HepG2 (cell line): ENCODE data around the gene PHACTR1. TPM values are rescaled to one million over a fixed set of nuclear protein-coding genes. Genes with fewer than 3 reads are reported as not detected.

Source experiments
- ATAC-seq: fragments of 200-7000 bp; cut with Tn5 transposase; 3 replicates; pipeline ENCODE4 v1.9.1; 2020; ENCODE audit warnings: mild to moderate bottlenecking, moderate library complexity
- BruUV-seq: library from RNA; stranded (reverse); fragments of 400-500 nt; replicated peaks from 2 replicates; lab custom pipeline; 2021; lab: Mats Ljungman, UMichigan
- CTCF ChIA-PET: fragments of 300-600 bp; formaldehyde crosslinking; extraction: SDS; loops from one replicate; lab custom pipeline; 2021; ENCODE audit warnings: low total read pairs, inconsistent platforms, low intra/inter-chr PET ratio; lab: Yijun Ruan, JAX
- POLR2A ChIA-PET: fragments of 350-600 bp; sonication (Branson Sonifier 250); formaldehyde crosslinking; loops from one replicate; lab custom pipeline; 2020; ENCODE audit warnings: antibody characterized with exemption, inconsistent platforms; lab: Yijun Ruan, JAX
- DNase-seq: peaks from one replicate; pipeline ENCODE4 v3.0.0-alpha.2; 2015; ENCODE audit warnings: low spot score
- FAIRE-seq: peaks from 3 replicates; lab custom pipeline; 2011; peaks lifted over from hg19 to GRCh38; lab: Jason Lieb, UNC
- H2AFZ ChIP-seq: one replicate; pipeline ENCODE4 v1.6.1; 2011; ENCODE audit warnings: low read length, inconsistent platforms
- H3K27ac ChIP-seq: fragments of 300-600 bp; 3 replicates; pipeline ENCODE4 v1.8.0; 2011; ENCODE audit warnings: mixed run types, mild to moderate bottlenecking, mixed read lengths, low read length, inconsistent platforms; ENCODE audit not compliant: insufficient read depth; ENCODE audit errors: extremely low read length
- H3K27me3 ChIP-seq, 2 experiments: fragments of 200-600 bp in 1 of 2; 2 replicates in 1 of 2; 3 replicates in 1 of 2; pipeline versions ENCODE4 v1.6.0 to v1.8.0; 2011; ENCODE audit warnings: low read length in 2 of 2, mild to moderate bottlenecking in 2 of 2, moderate library complexity in 2 of 2, inconsistent platforms in 1 of 2; ENCODE audit not compliant: insufficient read depth in 2 of 2, control insufficient read depth in 1 of 2
- H3K36me3 ChIP-seq, 2 experiments: fragments of 200-600 bp in 1 of 2; replicated peaks in 1 of 2; 2 replicates in 1 of 2; 3 replicates in 1 of 2; pipeline versions ENCODE4 v1.5.1 to v1.8.0; 2011; ENCODE audit warnings: low read length in 2 of 2, inconsistent platforms in 1 of 2; ENCODE audit not compliant: insufficient read depth in 2 of 2, control insufficient read depth in 1 of 2
- H3K4me1 ChIP-seq: 2 replicates; pipeline ENCODE4 v1.5.1; 2012; ENCODE audit warnings: low read length, inconsistent platforms; ENCODE audit not compliant: insufficient read depth
- H3K4me2 ChIP-seq: 2 replicates; pipeline ENCODE4 v1.6.0; 2011; ENCODE audit warnings: low read depth, low read length, inconsistent platforms
- H3K4me3 ChIP-seq, 3 experiments: fragments of 200-600 bp in 1 of 3; sonication (generic), shearing (Covaris generic) in 1 of 3; replicated peaks in 1 of 3; 2 replicates each; pipeline ENCODE4 v1.5.1; 2011 to 2016; ENCODE audit warnings: low read length in 3 of 3, inconsistent platforms in 2 of 3, low read depth in 2 of 3, mild to moderate bottlenecking in 2 of 3, control low read depth in 1 of 3, mixed read lengths in 1 of 3; ENCODE audit not compliant: insufficient read depth in 1 of 3
- H3K79me2 ChIP-seq: one replicate; pipeline ENCODE4 v1.6.1; 2011; ENCODE audit warnings: low read length, inconsistent platforms; ENCODE audit not compliant: insufficient read depth
- H3K9ac ChIP-seq: 2 replicates; pipeline ENCODE4 v1.6.0; 2011; ENCODE audit warnings: mild to moderate bottlenecking, low read depth, low read length, inconsistent platforms; ENCODE audit not compliant: insufficient read depth
- H3K9me3 ChIP-seq: 2 replicates; pipeline ENCODE4 v1.5.1; 2012; ENCODE audit warnings: mild to moderate bottlenecking, low read length
- H4K20me1 ChIP-seq: 2 replicates; pipeline ENCODE4 v1.6.0; 2011; ENCODE audit warnings: inconsistent platforms, mild to moderate bottlenecking, low read length, moderate library complexity; ENCODE audit not compliant: insufficient read depth
- RAD51 ChIP-seq: fragments of 450-650 bp; IDR thresholded peaks from 2 replicates; pipeline ENCODE4 v1.6.1; 2016; ENCODE audit warnings: borderline replicate concordance
- TBX2 ChIP-seq: sonication (generic); formaldehyde crosslinking; IDR thresholded peaks from 2 replicates; pipeline ENCODE4 v1.5.0; 2020; ENCODE audit warnings: missing genetic modification reagents, mild to moderate bottlenecking, borderline replicate concordance
- WGBS: methylation state at CpG from one replicate; pipeline ENCODE4 v1.1.6; 2017; ENCODE audit warnings: low lambda C conversion rate; 5-methylcytosine and 5-hydroxymethylcytosine counted together
- in situ Hi-C: cut with HindIII; loops from 2 replicates; pipeline ENCODE4 v1.10.0; 2017; ENCODE audit warnings: low pct_unique_long_range_greater_than_20kb; ENCODE audit not compliant: extremely low pct_ligation_motif_present
- intact Hi-C: fragments of 100-400 bp; cut with micrococcal nuclease; formaldehyde crosslinking; loops from one replicate; pipeline ENCODE4 v1.10.0; 2022; ENCODE audit not compliant: unreplicated experiment
- polyA plus RNA-seq, 8 experiments: library from polyadenylated mRNA; depleted of rRNA in 3 of 8; stranded (reverse) in 7 of 8; unstranded in 1 of 8; fragments of >200 nt; fragmentation: Illumina TruSeq in 4 of 8; extraction: Trizol in 4 of 8; gene quantifications; 2 replicates each; pipeline versions ENCODE4 v1.2.1 to v1.2.3, GENCODE V29; 2011 to 2016; ENCODE audit warnings: low read depth in 4 of 8, missing spikeins in 1 of 8, mixed read lengths in 1 of 8; ENCODE audit not compliant: insufficient read depth in 1 of 8
- total RNA-seq, 5 experiments: library from RNA; depleted of rRNA; stranded (reverse); fragments of >200 nt; fragmentation: Illumina TruSeq; extraction: Trizol; gene quantifications; 2 replicates each; pipeline ENCODE4 v1.2.3, GENCODE V29; 2016; ENCODE audit warnings: low read depth in 1 of 5
- TF ChIP-seq, protein P1 (sequence below): sonication (generic); formaldehyde crosslinking; IDR thresholded peaks from 2 replicates; pipeline ENCODE4 v1.5.0; 2020; ENCODE audit warnings: missing genetic modification reagents
- TF ChIP-seq, protein P2 (sequence below): sonication (generic); formaldehyde crosslinking; IDR thresholded peaks from 2 replicates; pipeline ENCODE4 v1.5.1; 2020; ENCODE audit warnings: missing genetic modification reagents, mild to moderate bottlenecking, borderline replicate concordance
- TF ChIP-seq, protein P3 (sequence below): sonication (generic); formaldehyde crosslinking; IDR thresholded peaks from 2 replicates; pipeline ENCODE4 v1.4.0; 2020; ENCODE audit warnings: missing genetic modification reagents
- TF ChIP-seq, protein P4 (sequence below): sonication (generic); formaldehyde crosslinking; IDR thresholded peaks from 2 replicates; pipeline ENCODE4 v1.4.0; 2020; ENCODE audit warnings: mild to moderate bottlenecking, missing genetic modification reagents
- TF ChIP-seq, protein P5 (sequence below): sonication (generic); formaldehyde crosslinking; IDR thresholded peaks from 2 replicates; pipeline ENCODE4 v1.4.0; 2020; ENCODE audit warnings: mild to moderate bottlenecking, missing genetic modification reagents
- TF ChIP-seq, protein P6 (sequence below): sonication (generic); formaldehyde crosslinking; IDR thresholded peaks from 2 replicates; pipeline ENCODE4 v1.4.0; 2020; ENCODE audit warnings: missing genetic modification reagents

PHACTR1 gene
- total and polyA plus RNA-seq, 2 of the 13 experiments (the other 11 are each of a cell fraction or from before 2014, with no cell fraction given), result 0.09 TPM; not detected in 1

DNA sequence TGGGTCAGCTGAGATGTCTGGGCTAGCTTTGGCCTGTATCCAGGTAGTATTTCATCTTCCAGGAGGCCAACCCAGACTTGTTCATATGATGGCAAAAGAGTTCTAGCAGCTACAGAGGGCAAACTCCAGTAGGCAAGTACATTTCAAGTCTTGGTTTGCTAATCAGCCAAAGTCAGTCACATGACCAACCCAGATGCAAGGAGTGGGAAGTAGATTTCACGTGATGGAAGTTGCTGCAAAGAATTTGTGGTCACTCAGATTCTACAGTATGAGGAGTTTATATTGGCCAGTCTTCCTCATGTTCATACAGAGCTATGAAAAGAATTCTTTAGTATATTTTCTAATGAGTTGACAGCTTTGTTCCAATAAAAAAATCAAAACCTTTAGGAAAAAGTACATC is 101.8 kb downstream of the PHACTR1 start:
- peaks cover 0 to 6% of the 10 kb centered on the region in 2 experiments; a peak in 1 of 5 replicates for H3K27me3 ChIP-seq
- intact Hi-C loops, result no loop called here
- 6% methylated on average over 1 of the region's 1 CpG for WGBS

More for the DNA sequence above, 101.8 kb downstream of the PHACTR1 start:
- FAIRE-seq (no peak), ATAC-seq (no peak), DNase-seq (no peak)
- no peaks in the 10 kb centered on the region for H3K9me3 ChIP-seq
- no peak overlapping the region for H3K9ac ChIP-seq
- no peaks in the 10 kb centered on the region for H3K79me2 ChIP-seq
- in situ Hi-C loops, result no loop called here
- no peak overlapping the region for H3K4me2 ChIP-seq
- H3K4me1 ChIP-seq, result no peaks in the 10 kb centered on the region
- no peak overlapping the region for H2AFZ ChIP-seq
- ChIA-PET CTCF (no interaction called here), POLR2A (no interaction called here)
- TF ChIP-seq, protein P1, sequence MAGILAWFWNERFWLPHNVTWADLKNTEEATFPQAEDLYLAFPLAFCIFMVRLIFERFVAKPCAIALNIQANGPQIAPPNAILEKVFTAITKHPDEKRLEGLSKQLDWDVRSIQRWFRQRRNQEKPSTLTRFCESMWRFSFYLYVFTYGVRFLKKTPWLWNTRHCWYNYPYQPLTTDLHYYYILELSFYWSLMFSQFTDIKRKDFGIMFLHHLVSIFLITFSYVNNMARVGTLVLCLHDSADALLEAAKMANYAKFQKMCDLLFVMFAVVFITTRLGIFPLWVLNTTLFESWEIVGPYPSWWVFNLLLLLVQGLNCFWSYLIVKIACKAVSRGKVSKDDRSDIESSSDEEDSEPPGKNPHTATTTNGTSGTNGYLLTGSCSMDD (CRISPR knock-in tag), result no peak
- TF ChIP-seq, protein P2, sequence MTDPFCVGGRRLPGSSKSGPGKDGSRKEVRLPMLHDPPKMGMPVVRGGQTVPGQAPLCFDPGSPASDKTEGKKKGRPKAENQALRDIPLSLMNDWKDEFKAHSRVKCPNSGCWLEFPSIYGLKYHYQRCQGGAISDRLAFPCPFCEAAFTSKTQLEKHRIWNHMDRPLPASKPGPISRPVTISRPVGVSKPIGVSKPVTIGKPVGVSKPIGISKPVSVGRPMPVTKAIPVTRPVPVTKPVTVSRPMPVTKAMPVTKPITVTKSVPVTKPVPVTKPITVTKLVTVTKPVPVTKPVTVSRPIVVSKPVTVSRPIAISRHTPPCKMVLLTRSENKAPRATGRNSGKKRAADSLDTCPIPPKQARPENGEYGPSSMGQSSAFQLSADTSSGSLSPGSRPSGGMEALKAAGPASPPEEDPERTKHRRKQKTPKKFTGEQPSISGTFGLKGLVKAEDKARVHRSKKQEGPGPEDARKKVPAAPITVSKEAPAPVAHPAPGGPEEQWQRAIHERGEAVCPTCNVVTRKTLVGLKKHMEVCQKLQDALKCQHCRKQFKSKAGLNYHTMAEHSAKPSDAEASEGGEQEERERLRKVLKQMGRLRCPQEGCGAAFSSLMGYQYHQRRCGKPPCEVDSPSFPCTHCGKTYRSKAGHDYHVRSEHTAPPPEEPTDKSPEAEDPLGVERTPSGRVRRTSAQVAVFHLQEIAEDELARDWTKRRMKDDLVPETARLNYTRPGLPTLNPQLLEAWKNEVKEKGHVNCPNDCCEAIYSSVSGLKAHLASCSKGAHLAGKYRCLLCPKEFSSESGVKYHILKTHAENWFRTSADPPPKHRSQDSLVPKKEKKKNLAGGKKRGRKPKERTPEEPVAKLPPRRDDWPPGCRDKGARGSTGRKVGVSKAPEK, result no peak
- TF ChIP-seq, protein P3, sequence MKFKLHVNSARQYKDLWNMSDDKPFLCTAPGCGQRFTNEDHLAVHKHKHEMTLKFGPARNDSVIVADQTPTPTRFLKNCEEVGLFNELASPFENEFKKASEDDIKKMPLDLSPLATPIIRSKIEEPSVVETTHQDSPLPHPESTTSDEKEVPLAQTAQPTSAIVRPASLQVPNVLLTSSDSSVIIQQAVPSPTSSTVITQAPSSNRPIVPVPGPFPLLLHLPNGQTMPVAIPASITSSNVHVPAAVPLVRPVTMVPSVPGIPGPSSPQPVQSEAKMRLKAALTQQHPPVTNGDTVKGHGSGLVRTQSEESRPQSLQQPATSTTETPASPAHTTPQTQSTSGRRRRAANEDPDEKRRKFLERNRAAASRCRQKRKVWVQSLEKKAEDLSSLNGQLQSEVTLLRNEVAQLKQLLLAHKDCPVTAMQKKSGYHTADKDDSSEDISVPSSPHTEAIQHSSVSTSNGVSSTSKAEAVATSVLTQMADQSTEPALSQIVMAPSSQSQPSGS (CRISPR knock-in tag), result no peak
- TF ChIP-seq, protein P4, sequence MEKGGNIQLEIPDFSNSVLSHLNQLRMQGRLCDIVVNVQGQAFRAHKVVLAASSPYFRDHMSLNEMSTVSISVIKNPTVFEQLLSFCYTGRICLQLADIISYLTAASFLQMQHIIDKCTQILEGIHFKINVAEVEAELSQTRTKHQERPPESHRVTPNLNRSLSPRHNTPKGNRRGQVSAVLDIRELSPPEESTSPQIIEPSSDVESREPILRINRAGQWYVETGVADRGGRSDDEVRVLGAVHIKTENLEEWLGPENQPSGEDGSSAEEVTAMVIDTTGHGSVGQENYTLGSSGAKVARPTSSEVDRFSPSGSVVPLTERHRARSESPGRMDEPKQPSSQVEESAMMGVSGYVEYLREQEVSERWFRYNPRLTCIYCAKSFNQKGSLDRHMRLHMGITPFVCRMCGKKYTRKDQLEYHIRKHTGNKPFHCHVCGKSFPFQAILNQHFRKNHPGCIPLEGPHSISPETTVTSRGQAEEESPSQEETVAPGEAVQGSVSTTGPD (CRISPR knock-in tag), result no peak
- TF ChIP-seq, protein P5, sequence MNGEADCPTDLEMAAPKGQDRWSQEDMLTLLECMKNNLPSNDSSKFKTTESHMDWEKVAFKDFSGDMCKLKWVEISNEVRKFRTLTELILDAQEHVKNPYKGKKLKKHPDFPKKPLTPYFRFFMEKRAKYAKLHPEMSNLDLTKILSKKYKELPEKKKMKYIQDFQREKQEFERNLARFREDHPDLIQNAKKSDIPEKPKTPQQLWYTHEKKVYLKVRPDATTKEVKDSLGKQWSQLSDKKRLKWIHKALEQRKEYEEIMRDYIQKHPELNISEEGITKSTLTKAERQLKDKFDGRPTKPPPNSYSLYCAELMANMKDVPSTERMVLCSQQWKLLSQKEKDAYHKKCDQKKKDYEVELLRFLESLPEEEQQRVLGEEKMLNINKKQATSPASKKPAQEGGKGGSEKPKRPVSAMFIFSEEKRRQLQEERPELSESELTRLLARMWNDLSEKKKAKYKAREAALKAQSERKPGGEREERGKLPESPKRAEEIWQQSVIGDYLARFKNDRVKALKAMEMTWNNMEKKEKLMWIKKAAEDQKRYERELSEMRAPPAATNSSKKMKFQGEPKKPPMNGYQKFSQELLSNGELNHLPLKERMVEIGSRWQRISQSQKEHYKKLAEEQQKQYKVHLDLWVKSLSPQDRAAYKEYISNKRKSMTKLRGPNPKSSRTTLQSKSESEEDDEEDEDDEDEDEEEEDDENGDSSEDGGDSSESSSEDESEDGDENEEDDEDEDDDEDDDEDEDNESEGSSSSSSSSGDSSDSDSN (CRISPR knock-in tag), result no peak
- TF ChIP-seq TBX2 (CRISPR knock-in tag) (no peak), RAD51 (peak; percentile 14; the same call in 1 of the 2 replicates)
- TF ChIP-seq, protein P6, sequence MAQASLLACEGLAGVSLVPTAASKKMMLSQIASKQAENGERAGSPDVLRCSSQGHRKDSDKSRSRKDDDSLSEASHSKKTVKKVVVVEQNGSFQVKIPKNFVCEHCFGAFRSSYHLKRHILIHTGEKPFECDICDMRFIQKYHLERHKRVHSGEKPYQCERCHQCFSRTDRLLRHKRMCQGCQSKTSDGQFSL, result no peak
- BruUV-seq, result no TSS peak
- H3K27ac ChIP-seq, result no peak overlapping the region
- H3K4me3 ChIP-seq, result no peak overlapping the region
- H4K20me1 ChIP-seq, result no peaks in the 10 kb centered on the region
- H3K36me3 ChIP-seq, result no peaks in the 10 kb centered on the region
